DOHH2 (cell line): ENCODE measurements around the gene DKK3.

Source experiments
- H3F3A ChIP-seq: fragments of 200-600 bp; sonication (generic), shearing (Covaris generic); 2 replicates; pipeline ENCODE4 v1.6.0; 2016; ENCODE audit warnings: antibody characterized with exemption, mild to moderate bottlenecking; ENCODE audit not compliant: control insufficient read depth, insufficient read depth
- H3K27ac ChIP-seq: fragments of 200-600 bp; sonication (generic); 2 replicates; pipeline ENCODE4 v1.5.1; 2014; ENCODE audit warnings: low read depth, mild to moderate bottlenecking, low read length, moderate library complexity
- H3K27me3 ChIP-seq: fragments of 200-600 bp; sonication (generic); 2 replicates; pipeline ENCODE4 v1.6.1; 2014; ENCODE audit warnings: mild to moderate bottlenecking, low read length, mixed read lengths; ENCODE audit not compliant: control insufficient read depth
- H3K36me3 ChIP-seq: fragments of 200-600 bp; sonication (generic); 2 replicates; pipeline ENCODE4 v1.6.1; 2014; ENCODE audit warnings: mild to moderate bottlenecking, low read length, moderate library complexity, mixed read lengths; ENCODE audit not compliant: control insufficient read depth
- H3K4me1 ChIP-seq: fragments of 200-600 bp; sonication (generic); 2 replicates; pipeline ENCODE4 v1.6.1; 2014; ENCODE audit warnings: mild to moderate bottlenecking, low read length, mixed read lengths; ENCODE audit not compliant: control insufficient read depth
- H3K4me2 ChIP-seq: fragments of 200-600 bp; sonication (generic); 2 replicates; pipeline ENCODE4 v1.6.0; 2014; ENCODE audit warnings: mild to moderate bottlenecking, low read length, moderate library complexity
- H3K4me3 ChIP-seq: fragments of 200-600 bp; sonication (generic); 2 replicates; pipeline ENCODE4 v1.5.1; 2014; ENCODE audit warnings: mild to moderate bottlenecking, low read length, mixed read lengths
- H3K79me2 ChIP-seq: fragments of 200-600 bp; sonication (generic); 2 replicates; pipeline ENCODE4 v1.6.1; 2014; ENCODE audit warnings: mild to moderate bottlenecking, low read length, mixed read lengths; ENCODE audit not compliant: control insufficient read depth
- H3K9me2 ChIP-seq: fragments of 200-600 bp; sonication (generic); replicated peaks from 2 replicates; pipeline ENCODE4 v1.6.1; 2014; ENCODE audit warnings: mild to moderate bottlenecking, low read length, mixed read lengths; ENCODE audit not compliant: control insufficient read depth
- H3K9me3 ChIP-seq: fragments of 200-600 bp; sonication (generic); 2 replicates; pipeline ENCODE4 v1.6.1; 2014; ENCODE audit warnings: antibody characterized with exemption, low read length, mixed read lengths; ENCODE audit not compliant: control insufficient read depth, insufficient read depth
- H4K20me1 ChIP-seq: fragments of 200-600 bp; sonication (generic); 2 replicates; pipeline ENCODE4 v1.6.0; 2014; ENCODE audit warnings: low read depth, mild to moderate bottlenecking, antibody characterized with exemption, low read length, moderate library complexity; ENCODE audit not compliant: control insufficient read depth, insufficient read depth
- CTCF ChIP-seq: fragments of 200-600 bp; sonication (generic); IDR thresholded peaks from one replicate; pipeline ENCODE4 v1.5.1; 2014; ENCODE audit warnings: antibody characterized with exemption, mild to moderate bottlenecking, low read depth, low read length; ENCODE audit not compliant: poor library complexity, severe bottlenecking
- EZH2phosphoT487 ChIP-seq: fragments of 200-600 bp; sonication (generic); IDR thresholded peaks from 2 replicates; pipeline ENCODE4 v1.6.1; 2017; ENCODE audit warnings: borderline replicate concordance, mild to moderate bottlenecking, antibody characterized with exemption, low read length, moderate library complexity, mixed read lengths

The DKK3 gene

GRCh38 chr11:12045914-12046635, 37.6 kb upstream of the DKK3 start:
- Histone ChIP-seq H3K27ac (no peak overlapping the region), H3F3A (no peaks in the 10 kb centered on the region), H3K9me2 (no peaks in the 10 kb centered on the region), H3K79me2 (no peaks in the 10 kb centered on the region), H3K4me2 (no peak overlapping the region), H3K36me3 (no peaks in the 10 kb centered on the region), H3K4me1 (no peaks in the 10 kb centered on the region), H4K20me1 (no peaks in the 10 kb centered on the region), H3K27me3 (no peaks in the 10 kb centered on the region), H3K9me3 (no peaks in the 10 kb centered on the region), H3K4me3 (no peak overlapping the region)
- TF ChIP-seq EZH2phosphoT487 = no peak

- Histone ChIP-seq H3F3A (no peaks in the 10 kb centered on the region), H3K4me2 (no peak overlapping the region), H3K9me3 (no peaks in the 10 kb centered on the region), H3K36me3 (no peaks in the 10 kb centered on the region), H3K79me2 (no peaks in the 10 kb centered on the region), H3K27me3 (no peaks in the 10 kb centered on the region), H3K4me1 (no peaks in the 10 kb centered on the region), H4K20me1 (no peaks in the 10 kb centered on the region), H3K9me2 (no peaks in the 10 kb centered on the region), H3K27ac (no peak overlapping the region), H3K4me3 (no peak overlapping the region)
- TF ChIP-seq EZH2phosphoT487 (no peak), CTCF (no peak)
Observed at GRCh38 chr11:12044799-12045198, 36.4 kb upstream of the DKK3 start.

GRCh38 chr11:12043959-12044791, 35.7 kb upstream of the DKK3 start:
- peak; percentile 88 for TF ChIP-seq CTCF
- TF ChIP-seq EZH2phosphoT487 = no peak
- Histone ChIP-seq H3K27ac (no peak overlapping the region), H3K27me3 (no peaks in the 10 kb centered on the region), H3K4me2 (no peak overlapping the region), H3K36me3 (no peaks in the 10 kb centered on the region), H3K79me2 (no peaks in the 10 kb centered on the region), H3F3A (no peaks in the 10 kb centered on the region), H3K9me2 (no peaks in the 10 kb centered on the region), H3K4me1 (no peaks in the 10 kb centered on the region), H3K4me3 (no peak overlapping the region), H3K9me3 (no peaks in the 10 kb centered on the region), H4K20me1 (no peaks in the 10 kb centered on the region)

- H3K4me2 ChIP-seq = no peak overlapping the region
Observed at GRCh38 chr11:12043221-12043620, 34.8 kb upstream of the DKK3 start.

More at GRCh38 chr11:12043221-12043620, 34.8 kb upstream of the DKK3 start:
- Histone ChIP-seq H4K20me1 (no peaks in the 10 kb centered on the region), H3K36me3 (no peaks in the 10 kb centered on the region), H3F3A (no peaks in the 10 kb centered on the region), H3K4me3 (no peak overlapping the region), H3K79me2 (no peaks in the 10 kb centered on the region), H3K27me3 (no peaks in the 10 kb centered on the region), H3K9me2 (no peaks in the 10 kb centered on the region), H3K9me3 (no peaks in the 10 kb centered on the region), H3K4me1 (no peaks in the 10 kb centered on the region), H3K27ac (no peak overlapping the region)
- TF ChIP-seq CTCF (no peak), EZH2phosphoT487 (no peak)
